Gastrocnemius medialis (tissue), 4 donors: ENCODE results near the gene FRMD4B.

Source experiments
- POLR2A ChIP-seq, 2 donors: fragments of 450-650 bp; IDR thresholded peaks; one replicate each; pipeline ENCODE4 v1.6.1; 2017; ENCODE audit warnings: antibody characterized with exemption in 2 of 2, mild to moderate bottlenecking in 2 of 2, moderate library complexity in 2 of 2
- TF ChIP-seq, protein P1 (sequence below), 5 experiments: fragments of 450-650 bp in 3 of 5; fragments of 200-600 bp in 2 of 5; sonication (generic) in 2 of 5; IDR thresholded peaks in 4 of 5; conservative IDR thresholded peaks in 1 of 5; 1 replicate in 4 of 5; 2 replicates in 1 of 5; pipeline ENCODE4 v1.5.1; 2016 to 2019; ENCODE audit warnings: antibody characterized with exemption in 5 of 5, mild to moderate bottlenecking in 3 of 5, moderate library complexity in 3 of 5

DNA sequence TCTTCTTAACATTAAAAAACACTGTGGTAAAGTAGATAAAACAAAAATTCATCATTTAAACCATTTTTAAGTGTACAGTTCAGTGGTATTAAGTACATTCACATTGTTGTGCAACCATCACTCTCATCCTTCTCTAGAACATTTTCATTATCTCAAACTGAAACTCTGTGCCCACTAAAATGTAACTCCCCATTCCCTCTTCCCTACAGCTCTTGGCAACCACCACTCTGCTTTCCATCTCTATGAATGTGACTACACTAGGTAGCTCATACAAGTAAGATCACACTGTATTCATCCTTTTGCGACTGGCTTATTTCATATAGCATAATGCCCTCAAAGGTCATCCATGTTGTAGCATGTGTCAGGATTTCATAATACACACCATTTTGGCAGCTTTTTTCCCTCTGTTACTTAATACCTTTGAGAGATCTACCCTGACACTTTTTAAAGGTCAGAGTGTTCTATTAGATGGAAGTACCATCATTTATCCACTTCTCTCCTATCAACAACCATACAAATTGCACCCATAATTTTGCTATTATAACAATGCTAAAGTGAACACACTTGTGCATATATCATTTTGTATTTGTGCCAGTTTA lies 42.9 kb upstream of the FRMD4B start:
- TF ChIP-seq, protein P1, sequence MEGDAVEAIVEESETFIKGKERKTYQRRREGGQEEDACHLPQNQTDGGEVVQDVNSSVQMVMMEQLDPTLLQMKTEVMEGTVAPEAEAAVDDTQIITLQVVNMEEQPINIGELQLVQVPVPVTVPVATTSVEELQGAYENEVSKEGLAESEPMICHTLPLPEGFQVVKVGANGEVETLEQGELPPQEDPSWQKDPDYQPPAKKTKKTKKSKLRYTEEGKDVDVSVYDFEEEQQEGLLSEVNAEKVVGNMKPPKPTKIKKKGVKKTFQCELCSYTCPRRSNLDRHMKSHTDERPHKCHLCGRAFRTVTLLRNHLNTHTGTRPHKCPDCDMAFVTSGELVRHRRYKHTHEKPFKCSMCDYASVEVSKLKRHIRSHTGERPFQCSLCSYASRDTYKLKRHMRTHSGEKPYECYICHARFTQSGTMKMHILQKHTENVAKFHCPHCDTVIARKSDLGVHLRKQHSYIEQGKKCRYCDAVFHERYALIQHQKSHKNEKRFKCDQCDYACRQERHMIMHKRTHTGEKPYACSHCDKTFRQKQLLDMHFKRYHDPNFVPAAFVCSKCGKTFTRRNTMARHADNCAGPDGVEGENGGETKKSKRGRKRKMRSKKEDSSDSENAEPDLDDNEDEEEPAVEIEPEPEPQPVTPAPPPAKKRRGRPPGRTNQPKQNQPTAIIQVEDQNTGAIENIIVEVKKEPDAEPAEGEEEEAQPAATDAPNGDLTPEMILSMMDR (IDR thresholded peaks at IDR 0.05 in 4 of 5, conservative IDR thresholded peaks at IDR 0.05 in 1 of 5): no peak
- TF ChIP-seq POLR2A (IDR thresholded peaks at IDR 0.05): no peak
